Tibial nerve (tissue), 4 donors: ENCODE data around the gene PXDN. TPM values are rescaled to one million over a fixed set of nuclear protein-coding genes. Genes with fewer than 3 reads are reported as not detected.

Experiments
- DNase-seq, 2 donors: peaks; one replicate each; pipeline ENCODE4 v3.0.0-alpha.2; 2019; ENCODE audit warnings: low spot score in 2 of 2
- H3K27ac ChIP-seq, 4 donors: fragments of 200-600 bp; sonication (generic) in 3 of 4; one replicate each; pipeline ENCODE4 v1.5.1; 2017 to 2019; ENCODE audit warnings: mild to moderate bottlenecking in 1 of 4
- H3K27me3 ChIP-seq, 2 donors: fragments of 200-600 bp; sonication (generic) in 1 of 2; one replicate each; pipeline versions ENCODE4 v1.5.1 to v1.6.0; 2017 to 2019
- H3K36me3 ChIP-seq, 3 donors: fragments of 200-600 bp; sonication (generic); one replicate each; pipeline ENCODE4 v1.5.1; 2018 to 2019
- H3K4me1 ChIP-seq, 4 donors: fragments of 200-600 bp; sonication (generic) in 3 of 4; one replicate each; pipeline ENCODE4 v1.5.1; 2017 to 2019
- H3K4me3 ChIP-seq, 4 donors: fragments of 200-600 bp; sonication (generic) in 3 of 4; one replicate each; pipeline ENCODE4 v1.5.1; 2017 to 2019; ENCODE audit warnings: mild to moderate bottlenecking in 1 of 4, moderate library complexity in 1 of 4
- H3K9me3 ChIP-seq, 4 donors: fragments of 200-600 bp; sonication (generic) in 3 of 4; one replicate each; pipeline ENCODE4 v1.5.1; 2017 to 2019
- EP300 ChIP-seq, 2 donors: sonication (generic); formaldehyde crosslinking; IDR thresholded peaks; one replicate each; pipeline ENCODE4 v1.6.1; 2017; ENCODE audit warnings: antibody characterized with exemption in 2 of 2, mild to moderate bottlenecking in 1 of 2
- POLR2A ChIP-seq, 2 donors: fragments of 450-650 bp; IDR thresholded peaks; one replicate each; pipeline ENCODE4 v1.6.1; 2017; ENCODE audit warnings: antibody characterized with exemption in 2 of 2, mild to moderate bottlenecking in 2 of 2, moderate library complexity in 2 of 2
- WGBS, 2 donors: methylation state at CpG; one replicate each; pipeline ENCODE4 v1.1.5; 2018; 5-methylcytosine and 5-hydroxymethylcytosine counted together
- total RNA-seq, 4 donors: library from RNA; depleted of rRNA; stranded (reverse); fragments of >200 nt; gene quantifications; one replicate each; pipeline ENCODE4 v1.1.0, GENCODE V29; 2016
- TF ChIP-seq, protein P1 (sequence below), 5 experiments: fragments of 200-600 bp in 3 of 5; fragments of 450-650 bp in 2 of 5; sonication (generic) in 3 of 5; IDR thresholded peaks; one replicate each; pipeline ENCODE4 v1.5.1; 2016 to 2019; ENCODE audit warnings: antibody characterized with exemption in 5 of 5, mild to moderate bottlenecking in 3 of 5, moderate library complexity in 2 of 5

PXDN gene
- total RNA-seq, 4 donors from 2014 or later: 40.4 to 72.6 (median 52.4) TPM

DNA sequence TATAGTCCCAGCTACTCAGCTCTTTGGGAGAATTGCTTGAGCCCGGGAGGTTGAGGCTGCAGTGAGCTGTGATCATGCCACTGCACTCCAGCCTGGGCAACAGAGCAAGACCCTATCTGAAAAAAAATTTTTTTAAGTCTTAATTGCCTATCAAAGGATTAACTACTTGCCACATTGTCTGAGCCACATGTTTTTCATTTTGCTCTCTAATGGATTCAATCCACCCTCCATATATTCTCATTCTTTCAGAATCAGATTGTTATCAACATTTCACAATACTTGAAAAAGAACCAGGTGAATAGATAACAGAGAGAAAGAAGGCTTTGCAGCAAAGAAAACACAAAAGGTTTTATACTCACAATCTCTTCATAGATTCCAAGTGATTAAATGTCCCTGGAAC, 61.0 kb downstream of the PXDN start:
- H3K27ac ChIP-seq: no peak overlapping the region
- no peak overlapping the region for H3K4me3 ChIP-seq
- H3K4me1 ChIP-seq: peaks cover 0 to 2% (median 0%) of the 10 kb centered on the region in 4 donors
- TF ChIP-seq EP300 (IDR thresholded peaks at IDR 0.05) (no peak), POLR2A (IDR thresholded peaks at IDR 0.05) (no peak)
- TF ChIP-seq, protein P1, sequence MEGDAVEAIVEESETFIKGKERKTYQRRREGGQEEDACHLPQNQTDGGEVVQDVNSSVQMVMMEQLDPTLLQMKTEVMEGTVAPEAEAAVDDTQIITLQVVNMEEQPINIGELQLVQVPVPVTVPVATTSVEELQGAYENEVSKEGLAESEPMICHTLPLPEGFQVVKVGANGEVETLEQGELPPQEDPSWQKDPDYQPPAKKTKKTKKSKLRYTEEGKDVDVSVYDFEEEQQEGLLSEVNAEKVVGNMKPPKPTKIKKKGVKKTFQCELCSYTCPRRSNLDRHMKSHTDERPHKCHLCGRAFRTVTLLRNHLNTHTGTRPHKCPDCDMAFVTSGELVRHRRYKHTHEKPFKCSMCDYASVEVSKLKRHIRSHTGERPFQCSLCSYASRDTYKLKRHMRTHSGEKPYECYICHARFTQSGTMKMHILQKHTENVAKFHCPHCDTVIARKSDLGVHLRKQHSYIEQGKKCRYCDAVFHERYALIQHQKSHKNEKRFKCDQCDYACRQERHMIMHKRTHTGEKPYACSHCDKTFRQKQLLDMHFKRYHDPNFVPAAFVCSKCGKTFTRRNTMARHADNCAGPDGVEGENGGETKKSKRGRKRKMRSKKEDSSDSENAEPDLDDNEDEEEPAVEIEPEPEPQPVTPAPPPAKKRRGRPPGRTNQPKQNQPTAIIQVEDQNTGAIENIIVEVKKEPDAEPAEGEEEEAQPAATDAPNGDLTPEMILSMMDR (IDR thresholded peaks at IDR 0.05): no peak
- DNase-seq: no peak
- WGBS, 2 donors: 96 to 97% methylated on average over 1 of the region's 1 CpG
- H3K27me3 ChIP-seq: no peaks in the 10 kb centered on the region
- H3K9me3 ChIP-seq: no peaks in the 10 kb centered on the region
- H3K36me3 ChIP-seq: peaks cover 0 to 71% (median 0%) of the 10 kb centered on the region in 3 donors

GRCh38 chr2:1682181-1682440, 62.2 kb downstream of the PXDN start:
- no peak overlapping the region for H3K4me3 ChIP-seq
- H3K4me1 ChIP-seq: peaks cover 0 to 2% (median 0%) of the 10 kb centered on the region in 4 donors
- H3K9me3 ChIP-seq: no peaks in the 10 kb centered on the region
- H3K27ac ChIP-seq: no peak overlapping the region
- peaks cover 0 to 74% (median 0%) of the 10 kb centered on the region in 3 donors for H3K36me3 ChIP-seq
- H3K27me3 ChIP-seq: no peaks in the 10 kb centered on the region
- DNase-seq: no peak
- no peak for TF ChIP-seq POLR2A (IDR thresholded peaks at IDR 0.05)
- no peak for TF ChIP-seq EP300 (IDR thresholded peaks at IDR 0.05)
- TF ChIP-seq, protein P1 (IDR thresholded peaks at IDR 0.05): no peak

GRCh38 chr2:1681323-1682180, 62.8 kb downstream of the PXDN start:
- Histone ChIP-seq H3K27me3 (no peaks in the 10 kb centered on the region), H3K27ac (no peak overlapping the region), H3K4me1 (peaks cover 0 to 2% (median 0%) of the 10 kb centered on the region in 4 donors), H3K9me3 (no peaks in the 10 kb centered on the region), H3K36me3 (peaks cover 0 to 77% (median 0%) of the 10 kb centered on the region in 3 donors), H3K4me3 (no peak overlapping the region)
- WGBS, 2 donors: 84 to 86% methylated on average over 19 of the region's 20 CpGs
- TF ChIP-seq EP300 (IDR thresholded peaks at IDR 0.05) (no peak), POLR2A (IDR thresholded peaks at IDR 0.05) (no peak)
- TF ChIP-seq, protein P1 (IDR thresholded peaks at IDR 0.05): no peak
- DNase-seq: no peak

DNA sequence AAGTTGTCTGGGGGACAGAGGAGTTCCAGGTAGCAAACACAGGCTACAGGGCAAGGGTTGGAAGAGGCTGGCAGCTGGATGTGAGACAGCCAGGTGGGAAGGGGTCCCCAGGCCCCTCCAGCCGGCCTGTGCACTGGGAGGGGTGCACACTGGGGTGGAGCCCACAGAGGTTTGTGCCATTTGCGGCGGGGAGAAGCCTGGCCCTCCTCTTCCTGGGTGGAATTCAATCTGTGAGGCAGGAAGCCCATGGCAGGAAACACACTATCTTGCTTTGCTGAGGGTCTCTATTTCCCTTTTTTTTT, 63.3 kb downstream of the PXDN start:
- 79 to 84% methylated on average over 3 of the region's 3 CpGs for WGBS, 2 donors
- DNase-seq: no peak

More for the DNA sequence above, 63.3 kb downstream of the PXDN start:
- H3K36me3 ChIP-seq: peaks cover 0 to 83% (median 0%) of the 10 kb centered on the region in 3 donors
- H3K27me3 ChIP-seq: no peaks in the 10 kb centered on the region
- no peak for TF ChIP-seq POLR2A (IDR thresholded peaks at IDR 0.05)
- no peak for TF ChIP-seq EP300 (IDR thresholded peaks at IDR 0.05)
- TF ChIP-seq, protein P1 (IDR thresholded peaks at IDR 0.05): no peak
- H3K4me1 ChIP-seq: peaks cover 0 to 3% (median 0%) of the 10 kb centered on the region in 4 donors
- no peak overlapping the region for H3K4me3 ChIP-seq
- no peaks in the 10 kb centered on the region for H3K9me3 ChIP-seq
- no peak overlapping the region for H3K27ac ChIP-seq
